T-helper 17 cell (primary cell): ENCODE results near the gene MERTK. TPM values are rescaled to one million over a fixed set of nuclear protein-coding genes. Genes with fewer than 3 reads are reported as not detected.
"Not testable (repeated sequence)": the region's sequence is repeated elsewhere in the genome, so short reads cannot be mapped to it uniquely, and the experiment has no call there.

ENCODE experiments used
- ATAC-seq: fragments of 150-1000 bp; cut with Tn5 transposase; 2 replicates; pipeline ENCODE4 v1.10.0; 2021; ENCODE audit warnings: mild to moderate bottlenecking, moderate library complexity
- DNase-seq, 3 donors: peaks; one replicate each; pipeline versions ENCODE4 v3.0.0 to v3.0.0-alpha.2; 2020 to 2021
- H3K9me3 ChIP-seq: one replicate; pipeline ENCODE4 v1.7.0; 2013; ENCODE audit warnings: low read length, mild to moderate bottlenecking; ENCODE audit not compliant: control insufficient read depth, poor library complexity, severe bottlenecking
- H3K27ac Mint-ChIP-seq: one replicate; pipeline ENCODE4 v1.8.0; 2022; ENCODE audit warnings: mild to moderate bottlenecking, moderate library complexity, mixed read lengths
- H3K27me3 Mint-ChIP-seq: one replicate; pipeline ENCODE4 v1.8.0; 2022; ENCODE audit warnings: mixed read lengths
- H3K36me3 Mint-ChIP-seq: one replicate; pipeline ENCODE4 v1.8.0; 2022; ENCODE audit warnings: low read depth, mixed read lengths
- H3K4me1 Mint-ChIP-seq: one replicate; pipeline ENCODE4 v1.8.0; 2022; ENCODE audit warnings: mild to moderate bottlenecking, mixed read lengths
- H3K4me3 Mint-ChIP-seq: one replicate; pipeline ENCODE4 v1.8.0; 2022; ENCODE audit warnings: mild to moderate bottlenecking, moderate library complexity, mixed read lengths
- total RNA-seq, 4 donors: library from RNA in 2 of 4; stranded (reverse) in 2 of 4; gene quantifications; one replicate each; pipeline ENCODE4 v1.2.3 and lab custom pipeline; 2022 to 2026

MERTK gene
- total RNA-seq, result under 1 TPM; 0.12 to 0.13 TPM
- total RNA-seq (lab: John Stamatoyannopoulos, UW), result 0.08 to 0.23 reads per million in 2 donors

GRCh38 chr2:111897924-111898702 lies at the start of gene MERTK:
Gene MERTK, plus strand, starts transcription at chr2:111898607. Its CDS starts 129 bp downstream, at chr2:111898736.
- Mint-ChIP-seq H3K4me3 (peak within 1 kb of the TSS; percentile 86), H3K27ac (no peak within 1 kb of the TSS), H3K27me3 (peaks cover 20% of the 10 kb centered on the region), H3K36me3 (no peaks in the 10 kb centered on the region), H3K4me1 (peaks cover 7% of the 10 kb centered on the region)
- DNase-seq (peak; percentile 20 to 37 (median 34)), ATAC-seq (peak; percentile 87)
- no peaks in the 10 kb centered on the region for H3K9me3 ChIP-seq

GRCh38 chr2:111850646-111851045 lies 47.8 kb upstream of the MERTK start:
- H3K27ac Mint-ChIP-seq, H3K9me3 ChIP-seq, H3K4me1 Mint-ChIP-seq, H3K4me3 Mint-ChIP-seq, H3K36me3 Mint-ChIP-seq, H3K27me3 Mint-ChIP-seq, DNase-seq: not testable (repeated sequence)
- peak; percentile 54 for ATAC-seq

GRCh38 chr2:111852544-111852943 lies 45.9 kb upstream of the MERTK start:
- H3K36me3 Mint-ChIP-seq, DNase-seq, H3K27ac Mint-ChIP-seq, H3K4me3 Mint-ChIP-seq, H3K27me3 Mint-ChIP-seq, H3K9me3 ChIP-seq, ATAC-seq, H3K4me1 Mint-ChIP-seq: not testable (repeated sequence)

GRCh38 chr2:111860005-111860404 lies 38.4 kb upstream of the MERTK start:
- DNase-seq, H3K27me3 Mint-ChIP-seq, H3K4me1 Mint-ChIP-seq, H3K4me3 Mint-ChIP-seq, ATAC-seq, H3K9me3 ChIP-seq: not testable (repeated sequence)
- H3K27ac Mint-ChIP-seq, result peak overlapping the region; percentile 53
- H3K36me3 Mint-ChIP-seq, result peaks cover 11% of the 10 kb centered on the region

GRCh38 chr2:111865124-111865523 lies 33.3 kb upstream of the MERTK start:
- not testable (repeated sequence) for DNase-seq, H3K36me3 Mint-ChIP-seq, H3K4me1 Mint-ChIP-seq, H3K27me3 Mint-ChIP-seq, H3K27ac Mint-ChIP-seq, H3K9me3 ChIP-seq, ATAC-seq, H3K4me3 Mint-ChIP-seq

- not testable (repeated sequence) for H3K27ac Mint-ChIP-seq, H3K4me1 Mint-ChIP-seq, DNase-seq, ATAC-seq, H3K9me3 ChIP-seq, H3K36me3 Mint-ChIP-seq, H3K4me3 Mint-ChIP-seq, H3K27me3 Mint-ChIP-seq
Measured at GRCh38 chr2:111872806-111873205, 25.6 kb upstream of the MERTK start.

GRCh38 chr2:111883661-111884591 lies 14.5 kb upstream of the MERTK start, which contains the start of gene ANAPC1:
Gene ANAPC1, minus strand, starts transcription at chr2:111884193. Its CDS starts 3,368 bp downstream, at chr2:111880825.
- peak; percentile 74 to 78 (median 76) for DNase-seq
- H3K27me3 Mint-ChIP-seq, result no peaks in the 10 kb centered on the region
- H3K4me1 Mint-ChIP-seq, result peaks cover 9% of the 10 kb centered on the region
- ATAC-seq, result peak; percentile 97
- H3K36me3 Mint-ChIP-seq, result peaks cover 2% of the 10 kb centered on the region
- peak within 1 kb of the TSS; percentile 94 for H3K27ac Mint-ChIP-seq
- H3K9me3 ChIP-seq, result no peaks in the 10 kb centered on the region
- H3K4me3 Mint-ChIP-seq, result peak within 1 kb of the TSS; percentile 97

- peak overlapping the region; percentile 97 for H3K4me3 Mint-ChIP-seq
- no peak for DNase-seq
Measured at GRCh38 chr2:111884592-111884964, 13.8 kb upstream of the MERTK start.

GRCh38 chr2:111896024-111896423 lies 2.4 kb upstream of the MERTK start:
- H3K9me3 ChIP-seq, result no peaks in the 10 kb centered on the region
- no peak overlapping the region for H3K27ac Mint-ChIP-seq
- no peak for ATAC-seq
- DNase-seq, result no peak
- no peaks in the 10 kb centered on the region for H3K36me3 Mint-ChIP-seq
- H3K27me3 Mint-ChIP-seq, result peaks cover 14% of the 10 kb centered on the region
- peaks cover 7% of the 10 kb centered on the region for H3K4me1 Mint-ChIP-seq
- H3K4me3 Mint-ChIP-seq, result no peak overlapping the region

More at GRCh38 chr2:111884592-111884964, 13.8 kb upstream of the MERTK start:
- H3K27me3 Mint-ChIP-seq, result no peaks in the 10 kb centered on the region
- no peaks in the 10 kb centered on the region for H3K9me3 ChIP-seq
- peak overlapping the region; percentile 94 for H3K27ac Mint-ChIP-seq
- H3K4me1 Mint-ChIP-seq, result peaks cover 9% of the 10 kb centered on the region
- no peak for ATAC-seq
- peaks cover 2% of the 10 kb centered on the region for H3K36me3 Mint-ChIP-seq

GRCh38 chr2:111896576-111896975 lies 1.8 kb upstream of the MERTK start:
- H3K9me3 ChIP-seq, result no peaks in the 10 kb centered on the region
- H3K4me1 Mint-ChIP-seq, result peaks cover 7% of the 10 kb centered on the region
- no peak overlapping the region for H3K27ac Mint-ChIP-seq
- no peak for ATAC-seq
- DNase-seq, result no peak
- H3K27me3 Mint-ChIP-seq, result peaks cover 14% of the 10 kb centered on the region
- H3K4me3 Mint-ChIP-seq, result no peak overlapping the region
- H3K36me3 Mint-ChIP-seq, result no peaks in the 10 kb centered on the region

- ATAC-seq, result no peak
- Mint-ChIP-seq H3K27me3 (peaks cover 19% of the 10 kb centered on the region), H3K4me1 (peaks cover 7% of the 10 kb centered on the region), H3K27ac (no peak overlapping the region), H3K4me3 (peak overlapping the region; percentile 86), H3K36me3 (no peaks in the 10 kb centered on the region)
- no peak for DNase-seq
- H3K9me3 ChIP-seq, result no peaks in the 10 kb centered on the region
Measured at GRCh38 chr2:111897630-111897923, 830 bp upstream of the MERTK start.

- no peaks in the 10 kb centered on the region for H3K9me3 ChIP-seq
- H3K4me3 Mint-ChIP-seq, result peak overlapping the region; percentile 86
- H3K27ac Mint-ChIP-seq, result no peak overlapping the region
- H3K27me3 Mint-ChIP-seq, result peaks cover 18% of the 10 kb centered on the region
- ATAC-seq (peak; percentile 28), DNase-seq (peak in 1 of 3 donors; percentile 17)
- H3K4me1 Mint-ChIP-seq, result peaks cover 7% of the 10 kb centered on the region
- H3K36me3 Mint-ChIP-seq, result no peaks in the 10 kb centered on the region
Measured at GRCh38 chr2:111898703-111899514, 502 bp downstream of the MERTK start.

- no peak overlapping the region for H3K27ac Mint-ChIP-seq
- no peaks in the 10 kb centered on the region for H3K36me3 Mint-ChIP-seq
- H3K27me3 Mint-ChIP-seq, result peaks cover 10% of the 10 kb centered on the region
- H3K9me3 ChIP-seq, result no peaks in the 10 kb centered on the region
- peaks cover 7% of the 10 kb centered on the region for H3K4me1 Mint-ChIP-seq
- no peak for DNase-seq
- no peak overlapping the region for H3K4me3 Mint-ChIP-seq
- ATAC-seq, result no peak
Measured at GRCh38 chr2:111900859-111901258, 2.5 kb downstream of the MERTK start.
